Measurements from ENCODE around the gene SH3BP1.

SH3BP1 gene

DNA sequence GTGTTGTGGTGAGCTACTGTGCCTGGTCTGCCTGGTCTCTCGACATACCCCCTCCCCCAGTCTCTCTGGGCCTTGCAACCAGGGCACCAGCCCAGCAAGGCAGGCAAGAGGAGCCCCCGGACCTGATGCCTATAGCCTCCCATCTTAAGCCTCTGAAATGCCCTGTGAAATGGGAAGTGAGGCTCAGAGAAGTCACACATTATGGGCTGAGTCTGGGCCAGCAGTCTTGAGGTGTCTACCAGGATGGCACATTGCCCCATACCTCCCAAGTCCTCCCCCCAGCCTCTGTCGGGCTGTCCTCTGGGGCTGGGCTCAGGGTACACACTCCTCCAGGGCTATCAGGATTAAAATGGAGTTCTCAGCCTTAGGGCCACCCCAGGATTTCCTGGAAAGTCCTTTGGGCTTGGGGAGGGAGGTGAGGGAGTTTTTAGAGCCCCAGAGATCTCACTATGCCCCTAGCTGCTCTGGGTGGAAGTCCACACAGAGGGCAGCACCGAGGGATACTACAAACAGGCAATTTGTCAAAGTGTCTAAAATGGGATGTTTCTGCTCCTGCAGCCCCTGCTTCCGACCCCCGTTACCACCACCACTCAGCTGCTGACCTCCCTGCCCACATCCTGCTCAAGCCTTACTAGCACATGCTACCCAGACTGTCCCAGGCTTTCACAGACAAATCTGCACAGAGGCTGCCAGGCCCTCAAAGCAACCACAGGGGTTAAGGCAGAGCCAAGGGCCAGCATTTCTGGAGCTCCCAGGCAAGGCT is 3.1 kb upstream of the SH3BP1 start:
- Histone ChIP-seq H3K4me1 (ENCODE audit: control extremely low read depth in 1 of 4, control insufficient read depth in 4 of 4, insufficient read depth in 4 of 4, low read length in 3 of 4) (peaks cover 3 to 94% (median 92%) of the 10 kb centered on the region in 4 experiments), H3K36me3 (ENCODE audit: control insufficient read depth in 4 of 4, insufficient read depth in 4 of 4, low read length in 3 of 4) (peaks cover 0 to 17% (median 4%) of the 10 kb centered on the region in 4 experiments), H3K27me3 (replicated peaks in 2 of 5; ENCODE audit: control insufficient read depth in 4 of 5, insufficient read depth in 5 of 5, low read length in 4 of 5) (no peaks in the 10 kb centered on the region), H3K4me3 (ENCODE audit: control insufficient read depth in 1 of 7, extremely low read depth in 1 of 7, insufficient read depth in 4 of 7, low read depth in 2 of 7, low read length in 6 of 7) (peak overlapping the region in 3 of 7 experiments; percentile 30 to 33 (median 30)), H3K9me3 (ENCODE audit: control extremely low read depth in 1 of 5, control insufficient read depth in 4 of 5, insufficient read depth in 2 of 5, low read depth in 1 of 5, low read length in 4 of 5) (no peaks in the 10 kb centered on the region), H3K27ac (ENCODE audit: insufficient read depth in 1 of 2, low read depth in 1 of 2, low read length in 2 of 2, poor library complexity in 1 of 2, severe bottlenecking in 2 of 2) (peak overlapping the region in 1 of 2 experiments; percentile 37)
- peak; percentile 42 to 94 (median 73) for DNase-seq
- ChIA-PET POLR2A (interaction anchor here (0.7 to 1.7 kb wide), 3 partner anchors 9 to 122 kb away, joined by 3 to 4 read pairs (median 3); no protein-coding TSS in a partner anchor), CTCF (interaction anchor here (0.7 to 26.6 kb wide), 5 partner anchors 8 to 97 kb away, joined by 3 to 672 read pairs (median 4); partner anchors contain the start of genes GGA1, LGALS1, NOL12 and PDXP)
- WGBS (ENCODE audit: insufficient coverage): 0% methylated on average over 2 of the region's 6 CpGs

DNA sequence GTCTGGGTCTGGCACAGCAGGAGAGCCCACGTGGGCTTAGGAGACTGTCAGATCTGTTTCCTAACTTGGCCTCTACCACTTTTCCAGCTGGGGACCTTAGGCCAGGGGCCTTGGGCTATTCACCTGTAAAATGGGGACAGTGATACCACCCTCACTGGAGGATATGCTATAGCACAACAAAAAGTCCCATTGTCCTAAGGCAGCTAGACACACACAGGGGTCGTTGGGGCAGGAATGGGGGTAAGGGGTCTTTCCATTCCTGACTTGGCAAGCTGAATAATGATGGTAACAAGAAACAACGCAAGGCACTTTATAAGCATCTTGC is 2.6 kb upstream of the SH3BP1 start:
- peaks cover 3 to 91% (median 88%) of the 10 kb centered on the region in 4 experiments for H3K4me1 ChIP-seq (ENCODE audit: control extremely low read depth in 1 of 4, control insufficient read depth in 4 of 4, insufficient read depth in 4 of 4, low read length in 3 of 4)
- H3K36me3 ChIP-seq (ENCODE audit: control insufficient read depth in 4 of 4, insufficient read depth in 4 of 4, low read length in 3 of 4): peaks cover 0 to 17% (median 4%) of the 10 kb centered on the region in 4 experiments
- 0% methylated on average over 1 of the region's 3 CpGs for WGBS (ENCODE audit: insufficient coverage)
- H3K9me3 ChIP-seq (ENCODE audit: control extremely low read depth in 1 of 5, control insufficient read depth in 4 of 5, insufficient read depth in 2 of 5, low read depth in 1 of 5, low read length in 4 of 5): no peaks in the 10 kb centered on the region
- no peaks in the 10 kb centered on the region for H3K27me3 ChIP-seq (replicated peaks in 2 of 5; ENCODE audit: control insufficient read depth in 4 of 5, insufficient read depth in 5 of 5, low read length in 4 of 5)
- CTCF ChIA-PET: interaction anchor here (0.9 to 26.6 kb wide), 4 partner anchors 8 to 97 kb away, joined by 3 to 672 read pairs (median 313); partner anchors contain the start of genes GGA1, LGALS1, NOL12 and PDXP
- peak overlapping the region in 1 of 2 experiments; percentile 37 for H3K27ac ChIP-seq (ENCODE audit: insufficient read depth in 1 of 2, low read depth in 1 of 2, low read length in 2 of 2, poor library complexity in 1 of 2, severe bottlenecking in 2 of 2)
- POLR2A ChIA-PET: interaction anchor here (0.7 to 1.7 kb wide), 3 partner anchors 10 to 121 kb away, joined by 3 to 4 read pairs (median 3); no protein-coding TSS in a partner anchor
- no peak for DNase-seq
- peak overlapping the region in 1 of 7 experiments; percentile 20 for H3K4me3 ChIP-seq (ENCODE audit: control insufficient read depth in 1 of 7, extremely low read depth in 1 of 7, insufficient read depth in 4 of 7, low read depth in 2 of 7, low read length in 6 of 7)

DNA sequence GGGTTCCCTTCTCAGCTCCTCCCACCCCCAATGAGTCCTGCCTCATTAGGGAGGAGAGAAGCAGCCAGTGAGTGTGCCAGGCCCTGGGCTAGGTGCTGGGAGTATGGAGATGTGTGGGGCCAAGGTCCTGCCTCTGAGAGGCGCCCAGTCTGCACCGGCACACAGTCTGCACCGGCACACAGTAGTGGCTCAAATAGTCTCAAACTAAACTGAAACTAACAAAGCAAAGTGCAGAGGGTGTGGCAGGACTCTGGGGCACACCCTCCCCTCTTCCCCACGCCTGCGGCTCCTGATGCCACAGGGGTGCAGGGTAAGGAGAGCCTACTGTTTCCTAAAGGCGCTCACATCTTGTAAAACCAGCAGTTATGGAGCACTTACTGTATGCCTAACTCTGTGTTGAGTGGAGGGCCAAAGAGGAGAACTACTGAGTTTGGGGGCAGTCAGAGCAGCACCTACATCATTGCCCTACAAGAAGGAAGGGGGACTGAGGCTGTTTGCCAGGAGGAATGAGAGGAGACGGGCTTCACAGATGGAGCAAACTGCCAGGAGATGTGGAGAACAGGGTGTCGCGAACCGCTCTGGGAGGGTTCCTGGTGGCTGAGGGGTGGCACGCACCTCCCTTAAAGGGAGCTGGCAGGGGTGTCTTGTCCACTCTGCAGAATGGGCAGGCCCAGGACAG is 939 bp upstream of the SH3BP1 start:
- Histone ChIP-seq H3K27me3 (replicated peaks in 2 of 5; ENCODE audit: control insufficient read depth in 4 of 5, insufficient read depth in 5 of 5, low read length in 4 of 5) (no peaks in the 10 kb centered on the region), H3K27ac (ENCODE audit: insufficient read depth in 1 of 2, low read depth in 1 of 2, low read length in 2 of 2, poor library complexity in 1 of 2, severe bottlenecking in 2 of 2) (no peak overlapping the region), H3K4me1 (ENCODE audit: control extremely low read depth in 1 of 4, control insufficient read depth in 4 of 4, insufficient read depth in 4 of 4, low read length in 3 of 4) (peaks cover 3 to 86% (median 74%) of the 10 kb centered on the region in 4 experiments), H3K36me3 (ENCODE audit: control insufficient read depth in 4 of 4, insufficient read depth in 4 of 4, low read length in 3 of 4) (peaks cover 4 to 23% (median 12%) of the 10 kb centered on the region in 4 experiments), H3K4me3 (ENCODE audit: control insufficient read depth in 1 of 7, extremely low read depth in 1 of 7, insufficient read depth in 4 of 7, low read depth in 2 of 7, low read length in 6 of 7) (peak overlapping the region in 6 of 7 experiments; percentile 20 to 84 (median 76)), H3K9me3 (ENCODE audit: control extremely low read depth in 1 of 5, control insufficient read depth in 4 of 5, insufficient read depth in 2 of 5, low read depth in 1 of 5, low read length in 4 of 5) (no peaks in the 10 kb centered on the region)
- ChIA-PET POLR2A (no interaction called here), CTCF (interaction anchor here (22.4 to 26.6 kb wide), 2 partner anchors 19 to 28 kb away, joined by 622 to 672 read pairs; partner anchors contain the start of genes GGA1, LGALS1, NOL12 and PDXP)
- 48% methylated on average over 7 of the region's 11 CpGs for WGBS (ENCODE audit: insufficient coverage)
- peak in 2 of 3 donors; percentile 27 to 29 for DNase-seq

DNA sequence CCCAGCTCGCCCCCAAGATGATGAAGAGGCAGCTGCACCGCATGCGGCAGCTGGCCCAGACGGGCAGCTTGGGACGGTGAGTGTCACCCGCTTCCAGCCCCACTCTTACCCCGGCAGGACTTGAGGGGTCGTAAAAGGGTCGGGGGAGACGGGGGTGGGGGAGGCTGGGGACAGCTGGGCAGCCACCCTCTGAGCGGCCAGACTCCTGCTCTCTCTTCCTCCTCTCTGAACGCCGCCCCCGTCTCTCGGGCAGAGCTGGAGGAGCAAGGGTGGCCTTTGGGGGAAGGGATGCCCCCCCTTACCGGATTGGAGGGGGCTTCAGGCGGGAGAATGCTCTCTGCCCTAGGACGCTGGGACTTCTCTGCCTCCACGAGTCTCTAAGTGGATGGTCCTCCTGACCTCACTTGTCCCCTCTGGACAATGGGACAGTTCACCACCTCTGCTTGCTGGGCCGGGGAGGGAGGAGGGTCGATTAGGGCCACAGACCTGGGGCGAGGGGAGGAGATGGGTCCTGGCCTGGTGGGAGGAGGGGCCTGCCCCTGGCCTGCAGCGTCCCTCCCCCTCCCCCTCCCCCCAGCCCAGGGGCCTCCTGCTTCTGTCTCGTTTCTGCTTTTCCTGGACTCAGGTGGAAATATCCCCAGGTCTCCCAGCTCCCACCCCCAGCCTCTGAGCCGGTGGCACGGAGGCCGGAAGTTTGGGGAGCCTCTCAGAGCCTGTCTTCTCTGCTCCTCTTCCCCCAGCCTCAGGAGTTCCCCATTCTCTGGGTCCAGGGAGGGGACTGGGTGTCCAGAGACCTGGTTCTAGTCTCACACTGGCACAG is 512 bp downstream of the SH3BP1 start:
- Histone ChIP-seq H3K27ac (ENCODE audit: insufficient read depth in 1 of 2, low read depth in 1 of 2, low read length in 2 of 2, poor library complexity in 1 of 2, severe bottlenecking in 2 of 2) (peak overlapping the region in 1 of 2 experiments; percentile 19), H3K27me3 (replicated peaks in 2 of 5; ENCODE audit: control insufficient read depth in 4 of 5, insufficient read depth in 5 of 5, low read length in 4 of 5) (no peaks in the 10 kb centered on the region), H3K36me3 (ENCODE audit: control insufficient read depth in 4 of 4, insufficient read depth in 4 of 4, low read length in 3 of 4) (peaks cover 5 to 36% (median 17%) of the 10 kb centered on the region in 4 experiments), H3K9me3 (ENCODE audit: control extremely low read depth in 1 of 5, control insufficient read depth in 4 of 5, insufficient read depth in 2 of 5, low read depth in 1 of 5, low read length in 4 of 5) (no peaks in the 10 kb centered on the region), H3K4me3 (ENCODE audit: control insufficient read depth in 1 of 7, extremely low read depth in 1 of 7, insufficient read depth in 4 of 7, low read depth in 2 of 7, low read length in 6 of 7) (peak overlapping the region; percentile 35 to 84 (median 71)), H3K4me1 (ENCODE audit: control extremely low read depth in 1 of 4, control insufficient read depth in 4 of 4, insufficient read depth in 4 of 4, low read length in 3 of 4) (peaks cover 3 to 74% (median 60%) of the 10 kb centered on the region in 4 experiments)
- peak in 2 of 3 donors; percentile 32 to 34 for DNase-seq
- POLR2A ChIA-PET: interaction anchor here (0.6 to 1.0 kb wide), 3 partner anchors 22 to 33 kb away, joined by 3 to 4 read pairs (median 3); no protein-coding TSS in a partner anchor
- WGBS (ENCODE audit: insufficient coverage): 2% methylated on average over 16 of the region's 27 CpGs
- CTCF ChIA-PET: interaction anchor here (22.4 to 26.6 kb wide), 2 partner anchors 20 to 27 kb away, joined by 622 to 672 read pairs; partner anchors contain the start of genes GGA1, LGALS1, NOL12 and PDXP

DNA sequence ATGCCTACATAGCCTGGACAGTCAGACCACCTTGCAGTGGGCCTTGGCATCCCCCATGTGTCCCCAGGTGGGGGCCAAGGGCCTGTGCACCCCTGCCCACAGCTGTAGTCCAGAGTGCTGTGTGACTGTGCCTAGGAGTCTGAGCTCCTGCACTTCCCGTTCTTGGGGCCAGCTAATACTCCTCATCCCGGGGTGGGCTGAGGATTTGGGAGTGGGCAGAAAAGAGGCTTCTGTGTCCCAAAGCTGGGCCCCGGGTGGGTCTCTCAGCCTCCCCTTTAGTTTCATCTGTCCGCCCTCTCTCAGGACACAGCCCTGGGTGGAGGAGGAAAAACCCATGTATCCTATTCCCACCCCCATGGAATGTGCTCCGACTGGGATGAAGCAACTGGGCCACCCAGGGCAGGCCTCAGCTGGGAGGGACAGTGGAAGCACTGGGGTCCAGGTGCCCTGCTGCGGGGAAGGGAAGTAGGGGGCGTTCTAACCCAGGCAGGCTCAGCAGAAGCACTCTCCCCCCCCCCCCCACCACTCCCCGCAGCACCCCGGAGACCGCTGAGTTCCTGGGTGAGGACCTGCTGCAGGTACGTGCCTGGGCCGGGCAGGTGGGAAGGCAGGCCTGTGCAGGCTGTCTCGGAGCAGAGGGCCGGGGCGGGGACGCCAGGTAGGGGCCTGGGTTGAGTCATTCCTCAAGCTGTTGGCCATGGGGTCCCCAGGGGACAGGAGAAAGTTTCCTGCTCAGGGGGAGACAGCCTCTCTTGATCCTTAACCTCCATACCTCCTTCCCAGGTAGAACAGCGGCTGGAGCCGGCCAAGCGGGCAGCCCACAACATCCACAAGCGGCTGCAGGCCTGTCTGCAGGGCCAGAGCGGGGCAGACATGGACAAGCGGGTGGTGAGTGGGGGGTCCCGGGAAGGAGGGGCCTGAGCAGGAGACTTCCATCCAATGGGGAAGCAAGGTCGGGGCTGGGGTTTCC is 1.4 kb downstream of the SH3BP1 start:
- peaks cover 3 to 65% (median 52%) of the 10 kb centered on the region in 4 experiments for H3K4me1 ChIP-seq (ENCODE audit: control extremely low read depth in 1 of 4, control insufficient read depth in 4 of 4, insufficient read depth in 4 of 4, low read length in 3 of 4)

More for the DNA sequence above, 1.4 kb downstream of the SH3BP1 start:
- Histone ChIP-seq H3K27ac (ENCODE audit: insufficient read depth in 1 of 2, low read depth in 1 of 2, low read length in 2 of 2, poor library complexity in 1 of 2, severe bottlenecking in 2 of 2) (peak overlapping the region in 1 of 2 experiments; percentile 19), H3K9me3 (ENCODE audit: control extremely low read depth in 1 of 5, control insufficient read depth in 4 of 5, insufficient read depth in 2 of 5, low read depth in 1 of 5, low read length in 4 of 5) (no peaks in the 10 kb centered on the region), H3K36me3 (ENCODE audit: control insufficient read depth in 4 of 4, insufficient read depth in 4 of 4, low read length in 3 of 4) (peaks cover 5 to 44% (median 21%) of the 10 kb centered on the region in 4 experiments), H3K27me3 (replicated peaks in 2 of 5; ENCODE audit: control insufficient read depth in 4 of 5, insufficient read depth in 5 of 5, low read length in 4 of 5) (no peaks in the 10 kb centered on the region), H3K4me3 (ENCODE audit: control insufficient read depth in 1 of 7, extremely low read depth in 1 of 7, insufficient read depth in 4 of 7, low read depth in 2 of 7, low read length in 6 of 7) (peak overlapping the region in 6 of 7 experiments; percentile 15 to 84 (median 74))
- POLR2A ChIA-PET: no interaction called here
- DNase-seq: no peak
- 84% methylated on average over 17 of the region's 24 CpGs for WGBS (ENCODE audit: insufficient coverage)
- CTCF ChIA-PET: interaction anchor here (3.6 to 26.6 kb wide), 3 partner anchors 21 to 54 kb away, joined by 16 to 672 read pairs (median 622); partner anchors contain the start of genes GGA1, LGALS1, NOL12 and PDXP

Measured in common myeloid progenitor, CD34-positive (primary cell).